GM10847 (cell line): Measurements from ENCODE around the gene EXT2.

Experiments used
- POLR2A ChIP-seq: IDR thresholded peaks from 2 replicates; pipeline ENCODE4 v1.6.1; 2011; ENCODE audit not compliant: insufficient read length; ENCODE audit errors: extremely low read depth

Gene EXT2

GRCh38 chr11:44279483-44279882 lies 184.0 kb downstream of the EXT2 start:
- TF ChIP-seq POLR2A: no peak

- no peak for TF ChIP-seq POLR2A
These were observed 184.8 kb downstream of the EXT2 start for GRCh38 chr11:44280257-44280656.

GRCh38 chr11:44281151-44281550 lies 185.7 kb downstream of the EXT2 start:
- no peak for TF ChIP-seq POLR2A

GRCh38 chr11:44282620-44283019 lies 187.1 kb downstream of the EXT2 start:
- TF ChIP-seq POLR2A: no peak

- TF ChIP-seq POLR2A: no peak
These were observed 190.3 kb downstream of the EXT2 start for GRCh38 chr11:44285756-44286155.

GRCh38 chr11:44286268-44286880 lies 190.9 kb downstream of the EXT2 start:
- TF ChIP-seq POLR2A: no peak

- no peak for TF ChIP-seq POLR2A
These were observed 191.4 kb downstream of the EXT2 start for GRCh38 chr11:44286911-44287310.

GRCh38 chr11:44288133-44288526 lies 192.7 kb downstream of the EXT2 start:
- no peak for TF ChIP-seq POLR2A

GRCh38 chr11:44290208-44290607 lies 194.7 kb downstream of the EXT2 start:
- TF ChIP-seq POLR2A: no peak
